RWPE1 (cell line): ENCODE measurements around the gene PTPRU.

ENCODE experiments used
- CTCF ChIA-PET: fragments of 350-600 bp; sonication (Branson Sonifier 250); formaldehyde crosslinking; extraction: SDS; loops from one replicate; lab custom pipeline; 2021; lab: Yijun Ruan, JAX
- POLR2A ChIA-PET: fragments of 400-600 bp; formaldehyde crosslinking; extraction: SDS; loops from one replicate; lab custom pipeline; 2020; ENCODE audit warnings: antibody characterized with exemption; ENCODE audit not compliant: low non-redundant PET; lab: Yijun Ruan, JAX
- DNase-seq: peaks from one replicate; pipeline ENCODE4 v3.0.0; 2012; ENCODE audit warnings: low spot score
- H3K27ac ChIP-seq: fragments of 450-650 bp; 2 replicates; pipeline ENCODE4 v1.5.1; 2017
- TF ChIP-seq, protein P1 (sequence below): fragments of 450-650 bp; conservative IDR thresholded peaks from 2 replicates; pipeline ENCODE4 v1.5.1; 2017; ENCODE audit warnings: low read depth, mild to moderate bottlenecking

PTPRU gene

DNA sequence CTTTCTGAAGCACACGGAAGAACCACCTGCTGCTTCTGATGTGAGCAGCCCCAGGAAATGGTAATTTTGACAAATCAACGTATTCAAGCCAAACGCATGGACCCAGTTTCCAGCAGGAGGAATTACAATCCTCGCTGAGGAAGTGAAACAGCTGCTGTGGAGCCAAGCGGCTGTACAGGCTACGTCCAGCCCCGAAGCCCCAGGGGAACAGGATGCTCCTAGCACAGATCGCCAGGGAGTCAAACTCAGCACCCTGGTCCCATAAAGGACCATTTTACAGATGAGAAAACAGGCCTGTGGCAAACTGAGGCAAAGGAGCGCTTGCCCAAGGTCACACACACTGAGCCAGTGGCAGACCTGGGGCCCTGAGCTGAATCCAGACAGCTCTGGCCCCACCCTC is 108.0 kb downstream of the PTPRU start:
- ChIA-PET CTCF (no interaction called here), POLR2A (no interaction called here)
- DNase-seq: no peak
- TF ChIP-seq, protein P1, sequence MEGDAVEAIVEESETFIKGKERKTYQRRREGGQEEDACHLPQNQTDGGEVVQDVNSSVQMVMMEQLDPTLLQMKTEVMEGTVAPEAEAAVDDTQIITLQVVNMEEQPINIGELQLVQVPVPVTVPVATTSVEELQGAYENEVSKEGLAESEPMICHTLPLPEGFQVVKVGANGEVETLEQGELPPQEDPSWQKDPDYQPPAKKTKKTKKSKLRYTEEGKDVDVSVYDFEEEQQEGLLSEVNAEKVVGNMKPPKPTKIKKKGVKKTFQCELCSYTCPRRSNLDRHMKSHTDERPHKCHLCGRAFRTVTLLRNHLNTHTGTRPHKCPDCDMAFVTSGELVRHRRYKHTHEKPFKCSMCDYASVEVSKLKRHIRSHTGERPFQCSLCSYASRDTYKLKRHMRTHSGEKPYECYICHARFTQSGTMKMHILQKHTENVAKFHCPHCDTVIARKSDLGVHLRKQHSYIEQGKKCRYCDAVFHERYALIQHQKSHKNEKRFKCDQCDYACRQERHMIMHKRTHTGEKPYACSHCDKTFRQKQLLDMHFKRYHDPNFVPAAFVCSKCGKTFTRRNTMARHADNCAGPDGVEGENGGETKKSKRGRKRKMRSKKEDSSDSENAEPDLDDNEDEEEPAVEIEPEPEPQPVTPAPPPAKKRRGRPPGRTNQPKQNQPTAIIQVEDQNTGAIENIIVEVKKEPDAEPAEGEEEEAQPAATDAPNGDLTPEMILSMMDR: no peak
- no peak overlapping the region for H3K27ac ChIP-seq

DNA sequence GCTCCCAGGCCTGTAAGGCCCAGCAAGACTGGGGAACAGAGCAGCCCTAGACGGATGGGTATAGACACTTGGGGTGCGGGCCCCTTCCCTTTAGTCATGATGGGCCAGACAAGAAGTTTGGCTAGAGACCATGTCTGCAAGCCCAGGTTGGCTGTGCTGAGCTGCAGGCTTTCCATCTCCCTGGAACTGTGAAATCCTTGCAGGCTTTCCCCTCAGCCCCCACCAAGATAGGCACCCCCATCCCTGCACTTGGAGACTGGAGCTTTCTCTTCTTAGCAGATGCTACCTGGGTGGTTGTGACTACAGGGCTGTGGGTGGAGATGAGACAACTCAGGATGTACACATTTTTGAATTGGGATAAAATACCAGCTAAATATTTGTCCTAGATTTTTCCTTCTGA is 110.3 kb downstream of the PTPRU start:
- H3K27ac ChIP-seq: no peak overlapping the region
- TF ChIP-seq, protein P1: no peak
- POLR2A ChIA-PET: no interaction called here
- no peak for DNase-seq
- CTCF ChIA-PET: interaction anchor here (0.6 to 1.1 kb wide), 2 partner anchors 8 to 101 kb away, joined by 3 read pairs; no protein-coding TSS in a partner anchor

- no peak for DNase-seq
- H3K27ac ChIP-seq: no peak overlapping the region
- TF ChIP-seq, protein P1: no peak
- ChIA-PET POLR2A (no interaction called here), CTCF (interaction anchor here (0.6 to 0.7 kb wide), 2 partner anchors 250 to 1150 kb away, joined by 3 read pairs; no protein-coding TSS in a partner anchor)
Observed at GRCh38 chr1:29349871-29350491, 113.7 kb downstream of the PTPRU start.

- H3K27ac ChIP-seq: no peak overlapping the region
- CTCF ChIA-PET: interaction anchor here (0.7 kb wide), 1 partner anchor 20 kb away, joined by 3 read pairs; no protein-coding TSS in a partner anchor
- POLR2A ChIA-PET: no interaction called here
- DNase-seq: no peak
- TF ChIP-seq, protein P1: no peak
Observed at GRCh38 chr1:29352719-29353420, 116.5 kb downstream of the PTPRU start.

DNA sequence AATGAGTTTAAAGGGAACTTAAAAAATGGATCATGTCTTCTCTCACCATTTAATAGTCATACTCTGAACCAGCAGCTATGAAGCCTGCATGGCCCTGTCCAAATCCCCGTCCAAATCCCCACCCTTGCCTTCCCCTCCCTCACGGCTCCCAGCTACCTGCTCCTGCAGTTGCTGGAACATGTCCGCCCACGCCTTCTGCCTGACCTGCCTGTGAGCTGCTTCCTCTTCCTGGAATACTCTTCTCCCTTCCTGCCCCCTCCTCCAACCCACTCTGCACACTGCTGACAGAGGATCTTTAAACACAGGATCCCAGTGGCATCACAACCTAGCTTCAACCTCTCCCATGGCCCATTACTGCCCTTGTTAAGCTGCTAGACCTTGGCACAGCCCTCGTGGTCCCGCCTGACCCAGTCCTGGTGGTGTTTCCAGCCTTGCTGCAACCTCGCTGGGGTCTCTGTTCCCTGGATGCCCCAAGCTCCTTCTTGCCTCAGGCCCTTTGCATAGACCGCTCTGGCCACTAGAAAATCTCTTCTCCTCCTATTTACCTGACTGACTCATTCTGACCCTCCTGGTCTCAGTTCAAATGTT is 118.3 kb downstream of the PTPRU start:
- no peak for DNase-seq
- ChIA-PET CTCF (interaction anchor here (0.6 kb wide), 2 partner anchors 8 to 33 kb away, joined by 3 read pairs; no protein-coding TSS in a partner anchor), POLR2A (no interaction called here)
- H3K27ac ChIP-seq: no peak overlapping the region
- TF ChIP-seq, protein P1: no peak

- CTCF ChIA-PET: interaction anchor here (0.7 kb wide), 1 partner anchor 10 kb away, joined by 3 read pairs; no protein-coding TSS in a partner anchor
- POLR2A ChIA-PET: no interaction called here
- no peak for DNase-seq
Observed at GRCh38 chr1:29355375-29355774, 119.1 kb downstream of the PTPRU start.

More at GRCh38 chr1:29355375-29355774, 119.1 kb downstream of the PTPRU start:
- H3K27ac ChIP-seq: no peak overlapping the region
- TF ChIP-seq, protein P1: no peak
